Measurements from ENCODE around the gene LDLR.

DNA sequence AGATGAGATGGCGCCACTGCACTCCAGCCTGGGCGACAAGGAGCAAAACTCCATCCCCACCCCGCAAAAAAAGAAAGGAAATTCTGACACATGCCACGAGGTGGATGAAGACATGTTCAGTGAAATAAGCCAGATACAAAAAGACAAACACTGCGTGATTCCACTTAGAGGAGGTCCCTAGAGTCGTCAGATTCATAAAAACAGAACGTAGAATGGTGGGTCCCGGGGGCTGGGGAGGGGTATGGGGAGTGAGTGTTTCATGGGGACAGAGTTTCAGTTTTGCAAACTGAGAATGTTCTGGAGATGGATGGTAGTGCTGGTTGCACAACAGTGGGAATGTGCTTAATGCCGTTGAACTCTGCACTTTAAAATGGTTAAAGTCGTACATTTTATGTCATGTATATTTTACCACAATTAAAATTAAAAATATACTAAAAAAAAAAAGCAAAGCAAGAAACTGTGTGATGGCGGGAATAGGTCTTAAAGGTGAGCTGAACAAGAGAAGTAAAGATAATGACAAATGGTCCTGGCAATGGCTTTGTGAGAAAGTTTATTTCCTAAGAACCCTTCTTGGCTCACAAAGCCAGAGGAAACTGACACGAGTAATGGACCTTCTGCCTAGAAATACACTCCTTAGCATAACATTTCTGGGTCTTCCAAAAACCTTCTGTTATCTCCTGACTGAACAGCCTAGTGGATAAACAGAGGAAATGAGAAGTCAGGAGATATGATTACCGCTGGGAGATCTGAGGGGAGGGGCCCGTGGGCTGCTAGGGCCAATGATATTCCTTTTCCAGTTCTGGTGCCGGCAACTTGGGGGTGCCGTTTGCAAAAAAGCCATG lies 70.6 kb downstream of the LDLR start:
- TF ChIP-seq, protein P1, sequence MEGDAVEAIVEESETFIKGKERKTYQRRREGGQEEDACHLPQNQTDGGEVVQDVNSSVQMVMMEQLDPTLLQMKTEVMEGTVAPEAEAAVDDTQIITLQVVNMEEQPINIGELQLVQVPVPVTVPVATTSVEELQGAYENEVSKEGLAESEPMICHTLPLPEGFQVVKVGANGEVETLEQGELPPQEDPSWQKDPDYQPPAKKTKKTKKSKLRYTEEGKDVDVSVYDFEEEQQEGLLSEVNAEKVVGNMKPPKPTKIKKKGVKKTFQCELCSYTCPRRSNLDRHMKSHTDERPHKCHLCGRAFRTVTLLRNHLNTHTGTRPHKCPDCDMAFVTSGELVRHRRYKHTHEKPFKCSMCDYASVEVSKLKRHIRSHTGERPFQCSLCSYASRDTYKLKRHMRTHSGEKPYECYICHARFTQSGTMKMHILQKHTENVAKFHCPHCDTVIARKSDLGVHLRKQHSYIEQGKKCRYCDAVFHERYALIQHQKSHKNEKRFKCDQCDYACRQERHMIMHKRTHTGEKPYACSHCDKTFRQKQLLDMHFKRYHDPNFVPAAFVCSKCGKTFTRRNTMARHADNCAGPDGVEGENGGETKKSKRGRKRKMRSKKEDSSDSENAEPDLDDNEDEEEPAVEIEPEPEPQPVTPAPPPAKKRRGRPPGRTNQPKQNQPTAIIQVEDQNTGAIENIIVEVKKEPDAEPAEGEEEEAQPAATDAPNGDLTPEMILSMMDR (IDR thresholded peaks at IDR 0.05 in 8 of 11, conservative IDR thresholded peaks at IDR 0.05 in 3 of 11), result no peak
- no peak for TF ChIP-seq POLR2A (IDR thresholded peaks at IDR 0.05)
